ENCODE measurements around the gene MEX3D.

DNA sequence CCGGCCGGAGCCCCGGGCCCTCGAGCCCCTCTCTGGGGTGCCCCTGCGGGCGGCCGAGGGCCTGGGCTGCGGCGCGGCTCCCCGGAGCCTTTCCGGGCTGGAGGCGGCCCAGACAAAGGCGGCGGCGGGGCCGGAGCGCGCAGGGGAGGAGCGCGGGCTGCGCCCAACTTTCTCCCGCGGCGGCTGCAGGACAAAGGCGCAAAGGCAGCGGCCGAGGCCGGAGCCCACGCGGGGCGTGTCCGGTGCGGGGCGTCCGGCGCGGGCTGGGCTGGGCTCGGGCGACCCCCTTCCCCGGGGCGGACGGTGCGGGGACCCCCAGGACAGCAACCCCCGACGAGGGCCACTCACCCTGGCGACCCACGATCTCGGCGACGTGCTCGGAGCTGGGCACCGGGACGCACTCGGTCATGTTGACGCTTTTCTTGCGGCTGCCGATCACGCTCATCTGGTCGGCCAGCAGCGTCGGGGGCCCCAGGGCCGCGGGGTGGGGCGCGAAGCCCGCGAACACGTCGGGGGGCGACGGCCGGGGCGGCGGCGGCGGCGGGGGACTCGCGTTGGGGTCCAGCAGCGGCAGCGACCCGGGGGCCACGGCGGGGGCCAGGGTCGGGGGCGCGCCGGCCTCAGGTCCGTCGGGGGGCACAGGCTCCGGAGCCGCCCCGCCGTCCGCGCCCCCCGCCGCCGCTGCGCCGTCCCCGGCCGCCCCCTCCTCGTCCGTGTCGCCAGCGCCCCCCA is 843 bp downstream of the MEX3D start:
- TF ChIP-seq, protein P1, sequence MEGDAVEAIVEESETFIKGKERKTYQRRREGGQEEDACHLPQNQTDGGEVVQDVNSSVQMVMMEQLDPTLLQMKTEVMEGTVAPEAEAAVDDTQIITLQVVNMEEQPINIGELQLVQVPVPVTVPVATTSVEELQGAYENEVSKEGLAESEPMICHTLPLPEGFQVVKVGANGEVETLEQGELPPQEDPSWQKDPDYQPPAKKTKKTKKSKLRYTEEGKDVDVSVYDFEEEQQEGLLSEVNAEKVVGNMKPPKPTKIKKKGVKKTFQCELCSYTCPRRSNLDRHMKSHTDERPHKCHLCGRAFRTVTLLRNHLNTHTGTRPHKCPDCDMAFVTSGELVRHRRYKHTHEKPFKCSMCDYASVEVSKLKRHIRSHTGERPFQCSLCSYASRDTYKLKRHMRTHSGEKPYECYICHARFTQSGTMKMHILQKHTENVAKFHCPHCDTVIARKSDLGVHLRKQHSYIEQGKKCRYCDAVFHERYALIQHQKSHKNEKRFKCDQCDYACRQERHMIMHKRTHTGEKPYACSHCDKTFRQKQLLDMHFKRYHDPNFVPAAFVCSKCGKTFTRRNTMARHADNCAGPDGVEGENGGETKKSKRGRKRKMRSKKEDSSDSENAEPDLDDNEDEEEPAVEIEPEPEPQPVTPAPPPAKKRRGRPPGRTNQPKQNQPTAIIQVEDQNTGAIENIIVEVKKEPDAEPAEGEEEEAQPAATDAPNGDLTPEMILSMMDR (IDR thresholded peaks at IDR 0.05): no peak
- TF ChIP-seq POLR2A (IDR thresholded peaks at IDR 0.05): no peak
